CD1c-positive myeloid dendritic cell (primary cell): ENCODE measurements around the gene LRRC75A.
A peak's percentile ranks its signal among the peaks of the same experiment; 100 is the strongest.
"Not testable (repeated sequence)": the region's sequence is repeated elsewhere in the genome, so short reads cannot be mapped to it uniquely, and the experiment has no call there.

Source experiments
- DNase-seq: peaks from one replicate; pipeline ENCODE4 v3.0.0-alpha.2; 2016; ENCODE audit errors: extremely low spot score

The LRRC75A gene

DNA sequence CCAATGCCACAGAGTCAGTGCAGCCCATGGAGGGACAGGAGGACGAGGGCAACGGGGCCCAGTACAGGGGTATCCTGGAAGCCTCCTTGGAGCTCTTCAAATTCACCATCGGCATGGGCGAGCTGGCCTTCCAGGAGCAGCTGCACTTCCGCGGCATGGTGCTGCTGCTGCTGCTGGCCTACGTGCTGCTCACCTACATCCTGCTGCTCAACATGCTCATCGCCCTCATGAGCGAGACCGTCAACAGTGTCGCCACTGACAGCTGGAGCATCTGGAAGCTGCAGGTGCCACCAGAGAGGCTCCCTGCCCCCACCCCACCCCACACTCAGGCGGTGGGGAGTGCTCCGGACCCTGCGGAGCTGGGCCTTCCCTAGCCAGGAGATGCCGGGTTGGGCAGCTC lies 60.0 kb downstream of the LRRC75A start:
- no peak for DNase-seq

DNA sequence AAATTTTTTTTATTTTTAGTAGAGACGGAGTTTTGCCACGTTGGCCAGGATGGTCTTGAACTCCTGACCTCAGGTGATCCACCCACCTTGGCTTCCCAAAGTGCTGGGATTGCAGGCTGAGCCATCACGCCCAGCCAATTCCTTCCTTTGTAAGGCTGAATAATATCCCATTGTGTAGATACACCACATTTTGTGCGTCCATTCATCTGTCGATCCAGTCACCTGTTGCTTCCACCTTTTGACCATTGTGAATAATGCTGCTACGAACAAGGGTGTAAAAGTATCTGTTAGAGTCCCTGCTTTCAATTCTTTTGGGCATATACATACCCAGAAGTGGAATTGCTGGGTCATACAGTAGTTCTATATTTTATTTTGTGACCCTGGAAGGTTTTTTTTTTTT lies 61.3 kb downstream of the LRRC75A start:
- DNase-seq, result no peak

DNA sequence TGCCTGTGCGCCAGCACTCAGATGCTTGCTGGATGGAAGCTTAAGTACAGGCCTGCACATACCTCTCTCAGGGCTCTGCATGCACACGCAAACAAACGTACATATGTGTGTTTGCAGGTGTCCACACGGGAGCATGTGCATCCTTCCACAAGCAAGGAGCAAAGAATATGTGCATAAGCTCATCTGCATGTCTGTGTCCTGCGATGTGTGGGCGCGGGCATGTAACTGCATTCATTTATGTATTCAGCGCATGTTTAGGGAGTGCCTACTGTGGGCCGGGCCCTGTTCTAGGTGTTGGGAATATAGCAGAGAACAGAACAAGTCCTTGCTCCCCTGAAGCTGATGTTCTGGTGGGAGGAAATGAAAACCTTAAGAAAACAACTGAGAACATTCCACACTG lies 62.9 kb downstream of the LRRC75A start:
- no peak for DNase-seq

DNA sequence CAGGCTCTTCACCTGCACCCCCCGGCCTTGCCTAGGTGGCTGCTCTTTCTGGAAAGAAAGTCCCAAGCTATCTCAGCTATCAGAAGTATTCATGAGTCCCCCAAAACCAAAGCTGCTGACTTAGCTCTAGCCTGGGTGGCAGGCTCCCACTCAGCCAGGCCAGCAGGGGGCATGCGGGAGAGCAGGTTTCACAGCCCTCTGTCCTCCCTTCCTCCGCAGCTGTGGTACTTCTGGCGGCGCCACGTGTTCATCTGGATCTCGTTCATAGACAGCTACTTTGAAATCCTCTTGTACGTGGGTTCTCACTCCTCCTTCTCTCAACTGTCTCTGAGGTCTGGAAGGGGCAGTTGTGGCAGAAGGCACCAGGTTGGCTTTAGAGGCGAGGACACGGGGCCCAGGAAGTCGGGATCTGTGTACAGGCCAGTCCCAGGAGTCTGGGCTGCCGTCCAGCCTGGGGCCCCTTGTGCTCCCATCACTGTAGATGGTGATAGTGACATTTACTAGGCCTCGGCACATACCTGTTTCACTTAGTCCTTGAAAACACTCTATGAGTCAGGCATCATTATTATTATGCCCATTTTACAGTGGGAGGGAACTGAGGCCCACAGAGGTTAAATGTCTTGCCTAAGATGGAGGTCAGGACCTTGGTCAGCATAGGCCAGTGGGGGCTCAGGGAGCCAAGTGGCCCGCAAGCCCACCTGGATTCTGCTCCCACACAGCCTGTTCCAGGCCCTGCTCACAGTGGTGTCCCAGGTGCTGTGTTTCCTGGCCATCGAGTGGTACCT lies 63.7 kb downstream of the LRRC75A start:
- DNase-seq, result no peak

DNA sequence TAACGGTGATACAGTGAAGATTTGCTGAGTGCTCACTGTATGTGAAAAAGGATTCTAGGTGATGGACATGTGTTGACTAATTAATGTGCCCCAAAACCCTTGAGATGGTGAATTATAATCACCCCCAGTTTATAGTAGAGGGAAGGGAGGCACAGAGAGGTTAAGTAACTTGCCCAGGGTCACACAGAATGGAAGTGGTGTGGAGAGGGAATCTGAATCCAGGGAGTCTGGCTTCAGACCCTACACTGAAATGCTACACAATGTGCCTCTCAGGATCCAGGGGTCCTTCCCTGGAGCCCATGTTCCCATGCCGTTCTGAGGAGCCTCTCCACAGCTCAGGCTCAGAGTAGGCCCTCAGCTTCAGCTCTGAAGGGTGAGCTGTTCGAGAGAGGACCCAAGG lies 65.0 kb downstream of the LRRC75A start:
- no peak for DNase-seq

DNA sequence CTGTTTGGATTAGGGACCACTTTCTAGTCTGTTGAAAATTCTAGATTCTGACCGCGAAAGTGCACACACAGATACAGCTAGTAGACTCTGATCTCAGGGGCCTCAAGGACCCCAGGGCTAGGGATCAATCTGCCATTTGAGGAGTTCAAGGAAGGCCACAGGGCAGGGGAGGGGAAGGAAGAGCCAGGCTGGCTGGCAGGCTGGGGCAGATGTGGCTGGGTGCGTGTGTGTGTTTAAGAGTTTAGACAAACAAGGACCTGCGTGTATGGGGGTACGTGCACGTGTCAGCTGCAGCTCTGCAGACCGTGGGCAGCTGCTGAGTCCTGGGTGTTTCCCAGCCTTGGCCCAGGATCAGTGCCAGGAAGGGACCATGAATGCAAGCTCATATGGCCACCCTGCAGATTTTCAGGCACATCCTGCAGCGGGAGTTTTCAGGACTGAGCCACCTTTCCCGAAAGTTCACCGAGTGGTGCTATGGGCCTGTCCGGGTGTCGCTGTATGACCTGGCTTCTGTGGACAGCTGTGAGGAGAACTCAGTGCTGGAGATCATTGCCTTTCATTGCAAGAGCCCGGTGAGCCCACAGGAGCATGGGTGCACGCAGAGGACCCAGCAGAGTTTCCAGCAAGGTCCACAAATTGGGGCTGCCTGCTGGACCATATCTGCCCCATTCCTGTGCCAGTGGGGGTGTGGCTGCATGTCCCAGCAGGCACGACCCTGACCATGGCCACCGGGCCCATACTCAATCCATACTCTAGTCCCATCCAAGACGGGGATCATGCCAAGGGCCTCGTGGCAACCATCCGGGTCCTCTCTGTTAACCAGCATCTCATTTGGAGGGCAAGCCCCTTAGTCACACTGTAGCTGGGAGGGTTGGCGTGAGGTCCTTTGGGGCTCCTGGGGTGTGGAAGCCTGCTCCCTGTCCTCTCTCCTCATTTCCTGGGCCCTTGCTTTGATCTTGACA lies 66.0 kb downstream of the LRRC75A start:
- DNase-seq, result no peak

DNA sequence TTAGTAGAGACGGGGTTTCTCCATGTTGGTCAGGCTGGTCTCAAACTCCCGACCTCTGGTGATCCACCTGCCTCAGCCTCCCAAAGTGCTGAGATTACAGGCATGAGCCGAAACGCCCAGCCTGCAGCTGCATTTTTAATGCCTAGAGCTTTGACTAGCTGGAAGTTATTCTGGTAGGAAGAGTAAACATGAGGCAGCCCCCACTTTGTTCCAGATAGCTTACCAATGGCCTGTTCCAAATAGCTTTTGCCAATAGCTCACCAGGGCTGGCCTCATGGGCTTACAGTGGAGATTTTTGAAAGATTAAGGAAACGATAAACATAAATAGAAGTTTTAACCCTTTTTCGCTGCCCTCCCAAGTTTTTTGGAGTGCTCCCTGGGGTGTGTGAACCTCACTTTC lies 66.8 kb downstream of the LRRC75A start:
- DNase-seq, result no peak

DNA sequence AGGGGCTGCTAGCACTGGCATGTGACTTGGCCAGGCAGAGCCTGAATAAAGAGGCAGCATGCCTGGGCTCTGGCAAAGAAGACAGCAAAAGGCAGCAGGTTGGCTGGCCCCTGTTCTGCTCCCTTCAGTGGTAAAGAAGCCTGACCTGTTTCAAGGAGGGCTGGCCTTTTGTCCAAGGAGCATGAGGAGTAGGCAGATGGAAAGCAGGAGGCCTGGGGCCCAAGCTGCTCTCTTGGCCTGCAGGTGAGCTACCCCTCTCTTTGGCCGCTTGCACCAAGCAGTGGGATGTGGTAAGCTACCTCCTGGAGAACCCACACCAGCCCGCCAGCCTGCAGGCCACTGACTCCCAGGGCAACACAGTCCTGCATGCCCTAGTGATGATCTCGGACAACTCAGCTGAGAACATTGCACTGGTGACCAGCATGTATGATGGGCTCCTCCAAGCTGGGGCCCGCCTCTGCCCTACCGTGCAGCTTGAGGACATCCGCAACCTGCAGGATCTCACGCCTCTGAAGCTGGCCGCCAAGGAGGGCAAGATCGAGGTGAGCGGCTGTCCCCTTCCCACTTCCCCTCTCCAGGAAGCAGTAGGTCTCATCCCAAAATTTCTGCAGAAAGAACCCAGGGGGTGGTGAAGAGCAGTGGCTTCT lies 68.6 kb downstream of the LRRC75A start:
- DNase-seq, result no peak

DNA sequence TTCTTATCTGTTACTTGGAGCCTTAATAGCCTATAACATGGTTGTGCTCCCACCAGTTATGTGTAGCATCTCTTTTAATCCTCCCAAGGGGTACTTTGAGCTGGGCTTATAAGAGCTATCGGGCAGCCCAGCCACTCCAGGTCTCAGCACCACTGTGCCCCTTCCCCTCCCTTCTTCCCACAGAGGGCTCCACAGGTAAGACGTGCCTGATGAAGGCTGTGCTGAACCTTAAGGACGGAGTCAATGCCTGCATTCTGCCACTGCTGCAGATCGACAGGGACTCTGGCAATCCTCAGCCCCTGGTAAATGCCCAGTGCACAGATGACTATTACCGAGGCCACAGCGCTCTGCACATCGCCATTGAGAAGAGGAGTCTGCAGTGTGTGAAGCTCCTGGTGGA lies 69.6 kb downstream of the LRRC75A start:
- DNase-seq, result no peak

DNA sequence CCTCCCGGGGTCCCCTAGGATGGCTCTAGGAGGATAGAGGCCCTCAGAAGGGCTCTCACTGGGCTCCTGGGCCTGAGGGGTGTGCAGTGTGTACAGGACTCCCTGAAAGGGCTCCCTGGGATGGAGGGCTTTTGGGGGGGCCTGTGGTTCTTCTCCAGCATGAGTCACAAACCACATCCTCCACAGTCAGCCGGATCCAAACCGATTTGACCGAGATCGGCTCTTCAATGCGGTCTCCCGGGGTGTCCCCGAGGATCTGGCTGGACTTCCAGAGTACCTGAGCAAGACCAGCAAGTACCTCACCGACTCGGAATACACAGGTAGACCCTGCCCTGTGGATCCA lies 72.1 kb downstream of the LRRC75A start:
- DNase-seq, result peak; percentile 14

DNA sequence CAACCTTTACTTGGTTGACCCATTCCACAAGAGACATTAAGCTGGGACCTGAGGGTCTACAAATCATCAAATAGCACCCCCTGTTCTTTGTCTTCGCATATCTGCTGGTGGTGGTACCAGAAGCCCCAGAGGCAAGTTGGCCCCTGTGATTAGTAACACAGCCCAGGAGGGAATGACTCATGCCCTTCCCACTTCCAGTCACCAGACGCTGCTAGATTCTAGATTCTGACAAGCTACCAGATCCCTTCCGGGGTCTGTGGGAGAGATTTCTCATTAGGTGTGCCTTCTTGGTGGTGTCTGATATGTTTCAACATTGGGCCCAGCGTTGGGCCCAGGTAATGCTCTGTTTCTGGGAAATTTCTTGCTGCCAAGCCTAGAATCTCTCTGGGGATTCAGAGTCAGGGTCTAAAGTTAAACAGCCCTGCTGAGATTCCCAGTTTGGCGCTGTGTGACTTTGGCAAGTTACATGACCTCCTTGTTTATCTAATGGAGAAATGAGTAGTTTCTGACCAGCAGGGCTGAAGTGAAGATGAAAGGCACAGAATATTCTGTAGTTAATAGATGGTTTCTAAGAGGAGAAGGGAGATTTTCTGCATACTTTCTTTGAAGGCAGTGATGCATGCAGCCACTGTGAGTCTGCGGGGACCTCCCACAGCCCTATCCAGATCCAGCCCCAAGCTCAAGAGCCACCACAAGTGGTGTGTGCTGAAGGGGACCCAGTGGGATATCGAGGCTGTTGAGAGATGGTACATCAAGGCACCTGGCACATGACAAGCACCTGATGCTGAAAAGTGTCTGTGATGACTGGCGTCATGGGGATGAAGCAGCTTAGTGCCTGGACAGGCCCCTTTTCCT lies 72.7 kb downstream of the LRRC75A start:
- peak; percentile 80 for DNase-seq

DNA sequence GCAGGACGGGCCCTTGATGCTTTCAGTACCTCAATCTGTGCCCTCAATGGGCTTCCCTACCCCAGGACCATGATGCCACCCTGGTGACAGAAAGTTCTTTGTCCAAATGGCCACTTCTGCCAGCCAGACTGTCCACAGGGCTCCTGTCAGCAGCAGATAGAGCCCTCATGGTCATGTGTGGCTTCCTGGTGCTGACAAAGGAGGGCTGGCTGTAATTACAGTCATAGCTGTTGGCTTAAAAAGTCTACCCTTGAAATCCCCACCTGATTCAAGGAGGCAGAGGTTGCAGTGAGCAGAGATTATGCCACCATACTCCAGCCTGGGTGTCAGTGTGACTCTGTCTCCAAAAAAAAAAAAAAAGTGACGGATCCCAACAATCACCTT lies 73.3 kb downstream of the LRRC75A start:
- DNase-seq, result peak; percentile 45

DNA sequence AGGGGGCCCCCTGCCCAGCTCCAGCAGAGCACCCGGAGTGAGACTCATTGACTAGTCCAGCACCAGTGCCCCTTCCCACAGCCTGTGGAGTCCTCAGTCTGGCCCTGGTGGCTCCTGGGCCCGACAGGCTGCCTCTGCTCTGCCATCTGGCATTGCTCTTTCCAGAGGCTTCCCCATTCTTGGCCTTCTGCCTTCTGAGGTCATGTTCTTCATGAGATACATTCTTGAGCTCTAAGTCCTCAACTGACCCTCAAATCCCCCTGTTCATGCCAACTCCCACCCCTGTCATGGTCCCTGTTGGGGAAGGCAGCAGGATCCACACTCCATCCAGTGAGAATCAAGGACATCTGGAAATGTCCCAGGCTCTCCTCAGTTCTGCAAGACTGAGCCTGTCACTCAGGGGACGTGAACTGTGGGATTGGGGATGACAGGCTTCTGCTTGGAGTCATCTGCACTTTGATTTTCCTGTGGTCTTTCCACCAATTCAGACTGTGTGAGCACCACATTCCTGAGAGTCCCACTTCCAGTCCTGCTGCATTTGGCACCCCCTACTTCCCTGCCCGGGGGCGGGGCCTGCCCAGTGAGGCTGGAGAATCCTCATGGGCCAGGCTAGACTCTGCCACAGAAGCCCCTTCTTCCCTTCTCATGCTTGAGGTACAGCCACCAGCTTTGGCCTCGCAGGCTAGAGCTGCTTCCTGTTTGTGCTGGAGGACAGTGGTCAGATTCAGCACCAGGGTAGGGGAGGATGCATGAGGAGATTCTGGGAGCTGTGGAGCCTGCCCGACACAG lies 73.9 kb downstream of the LRRC75A start:
- no peak for DNase-seq

DNA sequence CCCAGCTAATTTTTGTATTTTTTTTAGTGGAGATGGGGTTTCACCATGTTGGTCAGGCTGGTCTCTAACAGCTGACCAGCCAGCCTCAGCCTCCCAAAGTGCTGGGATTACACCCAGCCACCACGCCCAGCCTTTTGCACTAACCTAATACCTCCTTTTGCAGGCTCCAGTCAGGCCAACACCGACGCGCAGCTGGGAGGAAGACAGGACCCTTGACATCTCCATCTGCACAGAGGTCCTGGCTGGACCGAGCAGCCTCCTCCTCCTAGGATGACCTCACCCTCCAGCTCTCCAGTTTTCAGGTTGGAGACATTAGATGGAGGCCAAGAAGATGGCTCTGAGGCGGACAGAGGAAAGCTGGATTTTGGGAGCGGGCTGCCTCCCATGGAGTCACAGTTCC lies 74.6 kb downstream of the LRRC75A start:
- DNase-seq, result no peak

DNA sequence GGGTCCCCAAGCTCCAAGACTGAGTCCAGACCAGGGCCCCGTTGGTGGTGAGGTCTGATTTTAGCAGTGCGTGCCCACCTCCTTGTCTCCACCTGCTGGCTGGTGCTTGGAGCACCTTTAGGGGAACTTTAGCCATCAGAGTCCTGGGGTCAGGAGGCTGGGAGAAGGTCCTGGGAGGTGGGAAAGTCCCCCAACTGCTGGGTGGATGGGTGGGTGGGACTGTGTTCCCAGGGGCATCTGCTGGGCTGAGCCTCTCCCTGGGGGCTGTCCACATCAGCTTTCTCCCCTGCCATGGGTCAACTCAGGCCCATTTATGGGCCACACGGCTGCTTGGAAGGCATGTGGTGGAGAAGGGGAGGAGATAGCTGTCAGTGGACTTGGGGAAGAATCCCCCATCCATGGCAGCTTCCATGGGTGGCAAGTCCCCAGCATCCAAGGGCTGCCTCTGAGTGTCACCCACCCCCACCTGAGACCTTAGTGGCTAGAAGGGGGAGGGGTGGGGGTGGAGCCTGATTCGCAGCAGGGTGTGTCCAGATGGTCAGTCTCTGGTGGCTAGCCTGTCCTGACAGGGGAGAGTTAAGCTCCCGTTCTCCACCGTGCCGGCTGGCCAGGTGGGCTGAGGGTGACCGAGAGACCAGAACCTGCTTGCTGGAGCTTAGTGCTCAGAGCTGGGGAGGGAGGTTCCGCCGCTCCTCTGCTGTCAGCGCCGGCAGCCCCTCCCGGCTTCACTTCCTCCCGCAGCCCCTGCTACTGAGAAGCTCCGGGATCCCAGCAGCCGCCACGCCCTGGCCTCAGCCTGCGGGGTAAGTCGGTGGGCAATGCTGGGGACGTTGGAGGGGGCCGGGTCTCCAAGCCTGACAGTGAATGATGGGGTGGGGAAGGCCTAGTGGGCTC lies 76.7 kb downstream of the LRRC75A start, which contains the start of gene TRPV2:
TSS of gene TRPV2 (plus strand) at position 541 of the 894 bp plus-strand sequence. CDS start 2,098 bp downstream, outside the sequence.
- DNase-seq, result peak; percentile 45

DNA sequence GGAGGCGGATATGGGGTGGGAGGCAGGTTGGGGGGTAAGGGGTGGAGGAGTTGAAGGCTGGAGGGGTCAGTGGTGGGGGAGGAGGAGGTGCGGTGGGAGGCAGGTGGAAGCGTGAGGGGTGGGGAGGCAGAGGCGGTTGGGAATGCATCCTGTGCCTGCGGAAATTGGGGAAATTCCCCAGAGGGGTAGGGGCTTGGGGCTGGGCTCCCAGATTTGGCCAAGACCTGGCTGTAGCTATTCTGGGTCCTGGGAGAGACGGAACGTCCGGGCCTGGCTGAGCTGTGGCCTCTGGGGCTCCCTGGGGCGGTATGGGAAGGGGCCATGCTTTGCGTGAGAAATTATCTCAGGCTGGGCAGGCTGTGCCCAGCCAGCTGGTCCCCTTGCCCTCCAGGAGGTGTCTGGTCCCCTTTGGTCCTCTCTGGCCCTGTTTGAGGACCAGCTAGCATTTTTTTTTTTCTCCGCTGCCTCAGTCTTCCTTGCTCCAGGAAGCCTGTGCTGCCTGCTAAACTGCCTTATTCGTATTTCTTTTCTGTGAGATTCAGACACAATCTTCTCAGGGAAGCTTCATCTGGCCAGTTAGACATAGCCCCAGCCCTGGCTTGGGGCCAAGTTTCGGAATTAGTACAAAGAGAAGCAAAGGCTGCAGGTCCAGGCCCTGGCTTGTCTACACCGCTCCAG lies 83.9 kb downstream of the LRRC75A start:
- DNase-seq, result peak; percentile 93

DNA sequence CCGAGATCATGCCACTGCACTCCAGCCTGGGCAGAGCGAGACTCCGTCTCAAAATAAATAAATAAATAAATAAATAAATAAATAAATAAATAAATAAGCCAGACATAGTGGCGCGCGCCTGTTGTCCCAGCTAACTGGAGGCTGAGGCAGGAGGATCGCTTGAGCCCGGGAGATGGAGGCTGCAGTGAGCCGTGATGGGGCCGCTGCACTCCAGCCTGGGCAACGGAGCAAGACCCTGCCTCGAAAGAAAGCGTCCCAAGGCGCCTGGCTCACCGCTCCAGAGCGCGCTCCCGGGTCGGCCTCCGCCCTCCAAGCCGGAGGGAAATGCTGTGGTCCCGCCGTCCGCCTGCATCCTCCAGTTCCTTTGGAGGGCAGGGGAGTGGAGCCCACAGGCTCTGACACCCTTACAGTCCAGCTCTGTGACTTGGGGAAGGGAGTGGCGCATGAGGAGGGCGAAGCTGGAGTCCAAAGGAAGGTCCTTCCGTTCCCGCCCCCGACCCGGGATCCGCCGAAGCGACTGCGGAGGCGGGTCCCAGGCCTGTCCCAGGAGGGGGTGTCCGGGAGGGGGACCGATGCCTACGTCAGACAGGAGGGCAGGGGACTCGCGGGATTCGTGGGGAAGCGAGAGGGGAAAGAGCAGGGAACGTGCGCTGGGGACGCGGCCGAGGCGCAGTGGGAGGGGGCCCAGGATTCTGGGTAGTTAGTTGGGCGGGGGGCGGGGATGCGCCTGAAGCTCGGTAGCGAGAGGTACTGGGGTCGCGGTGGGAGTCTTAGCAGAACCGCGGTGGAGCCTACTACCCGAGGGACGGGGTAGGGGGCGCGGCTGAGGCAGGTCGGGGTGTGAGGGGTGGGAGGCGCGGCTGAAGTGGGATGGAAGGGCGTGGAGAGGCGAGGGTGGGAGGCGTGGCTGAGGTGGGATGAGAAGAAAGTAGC lies 85.0 kb downstream of the LRRC75A start:
- peak; percentile 64 for DNase-seq

DNA sequence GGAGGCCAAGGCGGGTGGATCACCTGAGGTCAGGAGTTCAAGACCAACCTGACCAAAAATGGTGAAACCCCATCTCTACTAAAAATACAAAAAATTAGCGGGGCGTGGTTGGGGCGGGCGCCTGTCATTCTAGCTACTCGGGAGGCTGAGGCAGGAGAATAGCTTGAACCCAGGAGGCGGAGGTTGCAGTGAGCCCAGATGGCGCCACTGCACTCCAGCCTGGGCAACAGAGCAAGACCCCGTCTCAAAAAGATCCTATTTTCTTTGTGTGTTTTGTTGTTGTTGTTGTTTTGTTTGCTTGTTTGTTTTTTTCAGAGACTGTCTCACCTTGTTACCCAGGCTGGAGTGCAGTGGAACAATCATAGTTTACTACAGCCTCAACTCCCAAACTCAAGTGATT lies 88.1 kb downstream of the LRRC75A start:
- not testable (repeated sequence) for DNase-seq
